ENCODE data around the gene DCTD.

DNA sequence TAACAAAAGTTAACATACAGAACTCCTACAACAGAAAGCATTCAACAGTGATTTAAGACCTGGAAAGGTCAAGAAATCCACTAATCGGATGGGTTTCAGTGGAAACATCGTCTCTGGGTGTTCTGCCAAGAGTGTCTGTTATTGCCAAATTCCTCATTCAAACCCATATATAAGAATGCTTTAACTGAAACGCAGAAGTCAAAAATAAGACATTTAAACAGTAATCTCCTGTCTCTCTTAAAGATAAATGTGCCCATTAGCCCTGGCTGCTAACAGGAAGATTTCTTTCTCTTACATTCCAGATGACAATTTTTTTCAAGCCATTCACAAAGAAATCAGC is 31.5 kb downstream of the DCTD start:
- no peak for TF ChIP-seq POLR2A (IDR thresholded peaks at IDR 0.05)
- TF ChIP-seq, protein P1, sequence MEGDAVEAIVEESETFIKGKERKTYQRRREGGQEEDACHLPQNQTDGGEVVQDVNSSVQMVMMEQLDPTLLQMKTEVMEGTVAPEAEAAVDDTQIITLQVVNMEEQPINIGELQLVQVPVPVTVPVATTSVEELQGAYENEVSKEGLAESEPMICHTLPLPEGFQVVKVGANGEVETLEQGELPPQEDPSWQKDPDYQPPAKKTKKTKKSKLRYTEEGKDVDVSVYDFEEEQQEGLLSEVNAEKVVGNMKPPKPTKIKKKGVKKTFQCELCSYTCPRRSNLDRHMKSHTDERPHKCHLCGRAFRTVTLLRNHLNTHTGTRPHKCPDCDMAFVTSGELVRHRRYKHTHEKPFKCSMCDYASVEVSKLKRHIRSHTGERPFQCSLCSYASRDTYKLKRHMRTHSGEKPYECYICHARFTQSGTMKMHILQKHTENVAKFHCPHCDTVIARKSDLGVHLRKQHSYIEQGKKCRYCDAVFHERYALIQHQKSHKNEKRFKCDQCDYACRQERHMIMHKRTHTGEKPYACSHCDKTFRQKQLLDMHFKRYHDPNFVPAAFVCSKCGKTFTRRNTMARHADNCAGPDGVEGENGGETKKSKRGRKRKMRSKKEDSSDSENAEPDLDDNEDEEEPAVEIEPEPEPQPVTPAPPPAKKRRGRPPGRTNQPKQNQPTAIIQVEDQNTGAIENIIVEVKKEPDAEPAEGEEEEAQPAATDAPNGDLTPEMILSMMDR (IDR thresholded peaks at IDR 0.05): no peak
- TF ChIP-seq EP300 (IDR thresholded peaks at IDR 0.05): no peak

All from stomach (tissue), 4 donors.